ENCODE data around the gene NEMF.

- TF ChIP-seq CTCF (IDR thresholded peaks at IDR 0.05; ENCODE audit: poor library complexity, severe bottlenecking) (no peak), EZH2 (IDR thresholded peaks at IDR 0.05; ENCODE audit: borderline replicate concordance, insufficient read depth, low read length, poor library complexity, severe bottlenecking) (no peak), MXI1 (conservative IDR thresholded peaks at IDR 0.05; ENCODE audit: poor library complexity, severe bottlenecking) (no peak)
These were observed 69.1 kb downstream of the NEMF start for GRCh38 chr14:49783394-49784014.
